Neutrophil (primary cell): Measurements from ENCODE around the gene CX3CL1.
"Not testable (repeated sequence)": the region's sequence is repeated elsewhere in the genome, so short reads cannot be mapped to it uniquely, and the experiment has no call there.

Experiments
- H3K27ac ChIP-seq: fragments of 200-600 bp; sonication (generic); 2 replicates; pipeline ENCODE4 v1.5.1; 2016; ENCODE audit warnings: mild to moderate bottlenecking, moderate library complexity
- H3K27me3 ChIP-seq: fragments of 200-600 bp; sonication (generic); 2 replicates; pipeline ENCODE4 v1.6.0; 2016; ENCODE audit warnings: mild to moderate bottlenecking
- H3K36me3 ChIP-seq: fragments of 200-600 bp; sonication (generic); 2 replicates; pipeline ENCODE4 v1.5.1; 2017
- H3K4me1 ChIP-seq, 2 experiments: fragments of 200-600 bp in 1 of 2; sonication (generic) in 1 of 2; 1 replicate in 1 of 2; 2 replicates in 1 of 2; pipeline versions ENCODE4 v1.5.1 to v1.6.1; 2013 to 2016; ENCODE audit warnings: low read depth in 1 of 2, low read length in 1 of 2, mild to moderate bottlenecking in 1 of 2, moderate library complexity in 1 of 2; ENCODE audit not compliant: control insufficient read depth in 1 of 2, insufficient read depth in 1 of 2
- H3K4me3 ChIP-seq, 2 experiments: fragments of 200-600 bp in 1 of 2; sonication (generic) in 1 of 2; 1 replicate in 1 of 2; 2 replicates in 1 of 2; pipeline ENCODE4 v1.5.1; 2013 to 2016; ENCODE audit warnings: low read depth in 1 of 2, low read length in 1 of 2, mild to moderate bottlenecking in 1 of 2, moderate library complexity in 1 of 2
- H3K9me3 ChIP-seq: fragments of 200-600 bp; sonication (generic); 2 replicates; pipeline ENCODE4 v1.5.1; 2016
- TF ChIP-seq, protein P1 (sequence below): fragments of 200-600 bp; sonication (generic); IDR thresholded peaks from 2 replicates; pipeline ENCODE4 v1.5.1; 2016; ENCODE audit warnings: antibody characterized with exemption

CX3CL1 gene

DNA sequence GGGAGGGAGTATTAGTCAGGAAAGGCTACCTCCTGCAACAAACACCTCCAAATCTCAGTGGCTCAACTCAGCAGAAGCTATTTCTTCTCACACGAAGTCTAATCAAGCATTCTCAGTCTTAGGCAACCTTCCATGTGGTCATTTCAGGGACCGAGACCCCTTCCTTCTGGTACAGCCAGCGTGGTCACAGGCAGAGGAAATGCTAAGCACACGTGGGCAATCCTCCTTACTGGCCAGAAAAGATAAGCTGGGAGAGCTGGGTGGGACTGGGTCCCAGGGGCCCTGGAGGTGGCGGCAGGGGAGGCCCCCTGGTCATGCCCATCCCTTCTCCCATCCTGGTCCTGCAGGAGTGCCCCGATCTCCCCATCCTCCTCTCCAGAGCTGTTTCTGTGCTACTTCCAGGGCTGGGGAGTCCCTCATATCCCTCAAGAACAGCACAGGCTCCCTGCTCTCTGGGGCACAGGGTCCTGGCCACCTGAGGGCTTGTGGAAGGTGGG lies 5.7 kb upstream of the CX3CL1 start:
- TF ChIP-seq, protein P1, sequence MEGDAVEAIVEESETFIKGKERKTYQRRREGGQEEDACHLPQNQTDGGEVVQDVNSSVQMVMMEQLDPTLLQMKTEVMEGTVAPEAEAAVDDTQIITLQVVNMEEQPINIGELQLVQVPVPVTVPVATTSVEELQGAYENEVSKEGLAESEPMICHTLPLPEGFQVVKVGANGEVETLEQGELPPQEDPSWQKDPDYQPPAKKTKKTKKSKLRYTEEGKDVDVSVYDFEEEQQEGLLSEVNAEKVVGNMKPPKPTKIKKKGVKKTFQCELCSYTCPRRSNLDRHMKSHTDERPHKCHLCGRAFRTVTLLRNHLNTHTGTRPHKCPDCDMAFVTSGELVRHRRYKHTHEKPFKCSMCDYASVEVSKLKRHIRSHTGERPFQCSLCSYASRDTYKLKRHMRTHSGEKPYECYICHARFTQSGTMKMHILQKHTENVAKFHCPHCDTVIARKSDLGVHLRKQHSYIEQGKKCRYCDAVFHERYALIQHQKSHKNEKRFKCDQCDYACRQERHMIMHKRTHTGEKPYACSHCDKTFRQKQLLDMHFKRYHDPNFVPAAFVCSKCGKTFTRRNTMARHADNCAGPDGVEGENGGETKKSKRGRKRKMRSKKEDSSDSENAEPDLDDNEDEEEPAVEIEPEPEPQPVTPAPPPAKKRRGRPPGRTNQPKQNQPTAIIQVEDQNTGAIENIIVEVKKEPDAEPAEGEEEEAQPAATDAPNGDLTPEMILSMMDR, result no peak
- no peaks in the 10 kb centered on the region for H3K9me3 ChIP-seq

DNA sequence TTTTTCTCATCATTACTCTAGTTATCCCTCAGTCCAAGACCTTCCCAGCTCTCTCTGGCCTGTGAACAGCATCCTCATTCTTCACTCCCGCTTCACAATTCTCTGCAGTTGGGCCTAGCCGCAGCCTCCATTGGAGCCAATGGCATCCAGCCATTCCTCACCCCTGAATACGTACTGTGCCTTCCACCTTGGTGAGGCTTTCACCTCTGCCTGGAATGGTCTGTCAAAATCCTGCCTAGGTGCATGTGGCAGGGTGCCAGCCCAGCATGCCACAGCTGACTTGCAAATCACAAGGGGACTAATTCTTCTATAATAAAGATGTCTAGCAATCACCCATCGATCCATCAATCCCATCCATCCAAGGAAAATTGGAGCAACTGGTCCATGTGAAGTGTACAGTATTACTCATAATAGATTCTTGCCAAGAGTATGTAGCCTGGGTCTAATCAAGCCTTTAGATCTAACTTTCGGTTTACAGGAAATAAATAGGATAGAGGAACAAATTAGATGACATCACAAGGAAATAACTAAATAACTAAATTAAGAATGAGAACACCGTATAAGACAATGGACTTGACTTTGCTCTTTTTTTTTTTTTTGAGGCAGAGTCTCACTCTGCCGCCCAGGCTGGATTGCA lies 5.1 kb upstream of the CX3CL1 start:
- Histone ChIP-seq H3K27ac (no peak overlapping the region), H3K4me3 (no peak overlapping the region), H3K36me3 (no peaks in the 10 kb centered on the region), H3K27me3 (peaks cover 34% of the 10 kb centered on the region), H3K9me3 (no peaks in the 10 kb centered on the region), H3K4me1 (no peaks in the 10 kb centered on the region)
- TF ChIP-seq, protein P1, result no peak

More for the DNA sequence above, 5.7 kb upstream of the CX3CL1 start:
- Histone ChIP-seq H3K4me1 (no peaks in the 10 kb centered on the region), H3K36me3 (no peaks in the 10 kb centered on the region), H3K4me3 (no peak overlapping the region), H3K27ac (no peak overlapping the region), H3K27me3 (peaks cover 33% of the 10 kb centered on the region)

DNA sequence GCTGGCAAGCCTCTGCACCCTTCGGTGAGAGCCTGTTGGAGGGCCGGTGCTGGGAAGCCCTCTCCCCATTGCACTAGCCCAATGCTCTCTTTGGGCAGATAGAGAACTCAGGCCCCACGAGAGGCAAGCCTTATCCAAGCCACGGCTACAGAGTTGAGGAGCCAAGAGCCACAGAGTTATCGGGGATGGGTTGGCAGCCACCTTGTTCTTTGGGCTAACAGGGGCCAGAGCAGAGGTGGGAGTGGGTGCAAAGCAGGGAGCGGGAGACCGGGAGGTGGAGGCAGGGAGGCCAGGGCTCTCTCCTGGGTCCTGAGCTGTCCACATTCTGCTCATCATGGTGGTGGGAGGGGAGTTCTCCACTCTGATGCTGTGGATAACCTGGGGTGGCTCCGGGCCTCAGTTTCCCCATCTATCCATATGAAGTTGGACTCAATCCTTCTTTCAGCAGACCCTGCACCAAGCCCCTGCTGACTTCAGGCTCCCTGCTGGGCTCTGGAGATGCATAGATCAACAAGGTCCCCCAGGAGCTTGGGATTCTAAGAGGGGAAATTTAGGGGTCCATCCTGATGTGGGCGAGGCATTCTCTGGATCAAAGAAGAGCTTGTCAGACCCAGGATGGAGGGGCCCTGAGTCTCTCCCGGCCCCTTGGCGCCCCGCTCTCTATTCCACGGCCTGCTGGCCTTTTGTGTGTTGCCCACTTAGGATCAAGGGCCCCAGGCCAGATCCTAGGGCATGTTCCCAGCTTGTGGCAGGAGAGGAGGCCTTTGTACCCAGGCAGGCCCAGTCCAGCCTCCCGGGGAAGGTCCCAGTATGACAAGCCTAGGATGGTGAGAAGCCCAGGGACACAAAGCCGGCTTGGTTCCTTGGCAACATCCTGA lies 557 bp upstream of the CX3CL1 start:
- Histone ChIP-seq H3K4me1 (no peaks in the 10 kb centered on the region), H3K4me3 (no peak overlapping the region), H3K9me3 (no peaks in the 10 kb centered on the region), H3K27me3 (peaks cover 37% of the 10 kb centered on the region), H3K36me3 (no peaks in the 10 kb centered on the region), H3K27ac (no peak overlapping the region)
- TF ChIP-seq, protein P1, result no peak

DNA sequence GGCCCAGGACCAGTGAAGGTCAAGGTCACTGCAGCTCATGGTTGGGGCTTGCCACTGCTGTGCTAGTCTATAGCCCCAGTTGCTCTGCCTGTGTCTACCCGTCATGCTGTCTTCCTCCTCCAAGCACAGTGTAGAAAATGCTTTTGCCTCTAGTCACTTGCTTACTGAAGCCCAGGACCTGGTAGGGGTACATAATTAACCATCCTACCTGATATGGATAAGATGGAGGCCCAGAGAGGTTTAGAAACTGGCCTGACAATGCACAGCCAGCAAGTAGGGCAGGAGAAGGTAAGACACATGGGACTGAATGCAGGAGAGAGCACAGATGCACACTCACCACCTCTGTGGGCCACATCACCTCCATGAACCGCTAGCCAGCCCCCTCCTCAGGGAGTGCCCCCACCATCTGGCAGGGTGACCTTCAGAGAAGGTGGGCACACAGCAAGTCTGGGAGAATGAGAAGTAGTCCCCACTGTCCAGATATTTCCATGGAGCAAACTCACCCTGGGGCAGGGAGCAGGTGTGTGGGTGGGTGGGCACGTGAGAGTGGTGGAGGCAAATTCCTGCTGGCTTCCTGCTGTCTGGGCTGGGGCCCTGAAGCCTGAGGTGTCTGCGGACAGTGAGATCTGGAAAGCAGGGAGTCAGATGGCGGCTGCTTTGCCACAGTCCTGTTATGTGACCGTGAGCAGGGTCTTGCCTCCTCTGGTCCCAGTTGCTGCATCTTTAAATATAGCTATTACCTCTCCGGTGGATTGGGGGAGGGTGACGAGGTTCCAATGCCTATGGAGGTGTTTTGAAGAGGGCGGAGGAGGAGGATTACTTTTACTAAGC lies 1.0 kb downstream of the CX3CL1 start:
- Histone ChIP-seq H3K9me3 (no peaks in the 10 kb centered on the region), H3K36me3 (no peaks in the 10 kb centered on the region), H3K27ac (no peak overlapping the region), H3K27me3 (peaks cover 38% of the 10 kb centered on the region), H3K4me3 (no peak overlapping the region), H3K4me1 (no peaks in the 10 kb centered on the region)
- TF ChIP-seq, protein P1, result no peak

DNA sequence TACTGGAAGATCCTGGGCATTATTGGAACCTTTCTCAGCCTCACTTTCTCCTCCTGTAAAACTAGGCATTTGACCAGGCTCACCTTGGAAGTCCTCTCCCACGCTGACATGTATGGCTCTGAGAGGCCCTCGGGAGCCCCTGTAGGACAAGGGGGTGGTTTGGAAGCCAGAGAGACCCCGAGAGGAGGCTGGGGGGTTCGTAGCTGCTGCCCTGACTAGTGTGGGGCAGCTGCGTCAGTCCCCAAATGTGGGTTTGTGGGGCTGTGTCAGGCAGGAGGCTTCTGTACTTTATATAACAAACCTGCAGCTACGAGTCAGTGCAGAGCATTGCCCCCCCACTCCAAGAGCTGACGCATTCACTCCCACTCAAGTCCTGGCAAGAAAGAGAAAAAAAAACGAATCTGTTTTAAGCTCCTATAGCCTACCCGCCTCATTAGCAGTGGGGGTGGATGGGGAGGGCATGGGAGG lies 1.8 kb downstream of the CX3CL1 start:
- H3K4me1 ChIP-seq, result no peaks in the 10 kb centered on the region
- peaks cover 36% of the 10 kb centered on the region for H3K27me3 ChIP-seq
- no peaks in the 10 kb centered on the region for H3K9me3 ChIP-seq
- TF ChIP-seq, protein P1, result no peak
- no peaks in the 10 kb centered on the region for H3K36me3 ChIP-seq
- H3K4me3 ChIP-seq, result no peak overlapping the region
- no peak overlapping the region for H3K27ac ChIP-seq

DNA sequence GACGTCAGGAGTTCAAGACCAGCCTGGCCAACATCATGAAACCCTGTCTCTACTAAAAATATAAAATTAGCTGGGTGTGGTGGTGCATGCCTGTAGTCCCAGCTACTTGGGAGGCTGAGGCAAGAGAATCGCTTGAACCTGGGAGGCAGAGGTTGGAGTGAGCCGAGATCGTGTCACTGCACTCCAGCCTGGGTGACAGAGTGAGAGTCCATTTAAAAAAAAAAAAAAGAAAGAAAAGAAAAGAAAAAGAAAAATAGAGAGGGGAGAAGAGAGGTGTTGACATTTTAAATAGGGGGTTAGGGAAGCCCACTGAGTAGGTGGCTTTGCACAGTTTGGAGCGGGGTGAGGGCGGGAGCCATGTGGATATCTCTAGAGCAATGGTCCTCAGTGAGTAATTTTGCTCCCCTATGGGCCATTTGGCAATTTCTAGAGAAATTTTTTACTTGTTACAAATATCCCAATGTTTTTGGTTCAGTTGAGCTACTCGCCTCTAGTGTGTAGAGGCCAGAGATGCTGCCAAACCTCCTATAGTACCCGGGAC lies 2.7 kb downstream of the CX3CL1 start:
- not testable (repeated sequence) for H3K9me3 ChIP-seq, H3K4me1 ChIP-seq, H3K36me3 ChIP-seq, H3K4me3 ChIP-seq, H3K27ac ChIP-seq
- H3K27me3 ChIP-seq, result peaks cover 27% of the 10 kb centered on the region
